ENCODE measurements around the gene GRIN2C. TPM values are rescaled to one million over a fixed set of nuclear protein-coding genes. Genes with fewer than 3 reads are reported as not detected.

The GRIN2C gene
- total and polyA plus RNA-seq, 2 donors (not counting 1 experiment from before 2014, with no cell fraction given), result 0.03 TPM; not detected in 1

GRCh38 chr17:74815067-74815466 lies 44.6 kb downstream of the GRIN2C start:
- Histone ChIP-seq H3K4me3 (ENCODE audit: control extremely low read depth in 1 of 5, extremely low read depth in 1 of 5, insufficient read depth in 1 of 5, low read depth in 2 of 5, low read length in 4 of 5) (no peak overlapping the region), H2AFZ (ENCODE audit: insufficient read depth, low read depth, low read length, poor library complexity, severe bottlenecking) (no peak overlapping the region), H3K9ac (ENCODE audit: low read length) (no peak overlapping the region), H4K20me1 (ENCODE audit: control insufficient read depth, insufficient read depth, low read length, poor library complexity, severe bottlenecking) (no peaks in the 10 kb centered on the region), H3K4me2 (replicated peaks; ENCODE audit: low read depth, low read length, poor library complexity, severe bottlenecking) (no peak overlapping the region), H3K79me2 (ENCODE audit: control insufficient read depth, insufficient read depth, low read length) (no peaks in the 10 kb centered on the region), H3K27me3 (replicated peaks in 1 of 4; ENCODE audit: control extremely low read depth in 1 of 4, control insufficient read depth in 3 of 4, insufficient read depth in 4 of 4, low read length in 3 of 4) (no peaks in the 10 kb centered on the region), H3K9me3 (ENCODE audit: control extremely low read depth in 1 of 3, control insufficient read depth in 2 of 3, insufficient read depth in 1 of 3, low read length in 2 of 3) (no peaks in the 10 kb centered on the region), H3K27ac (ENCODE audit: low read length in 2 of 2) (no peak overlapping the region), H3K4me1 (ENCODE audit: control insufficient read depth in 2 of 2, insufficient read depth in 2 of 2, low read length in 2 of 2) (no peaks in the 10 kb centered on the region), H3K36me3 (replicated peaks in 1 of 2; ENCODE audit: control extremely low read depth in 1 of 2, control insufficient read depth in 1 of 2, extremely low read depth in 1 of 2, insufficient read depth in 2 of 2, low read length in 1 of 2) (peaks cover 0 to 4% of the 10 kb centered on the region in 2 experiments)
- Mint-ChIP-seq H3K4me1 (peaks cover 1% of the 10 kb centered on the region), H3K9me3 (ENCODE audit: insufficient read depth) (no peaks in the 10 kb centered on the region), H3K27ac (no peak overlapping the region), H3K27me3 (no peaks in the 10 kb centered on the region), H3K4me3 (no peak overlapping the region)
- DNase-seq (no peak), ATAC-seq (ENCODE audit: low read depth) (no peak)
- WGBS (ENCODE audit: insufficient coverage), result 97% methylated on average over 6 of the region's 7 CpGs
- ChIA-PET CTCF (interaction anchor here (1.7 kb wide), 1 partner anchor 51 kb away, joined by 5 read pairs; no protein-coding TSS in a partner anchor), POLR2A (no interaction called here)
- intact Hi-C loops (cut with micrococcal nuclease), result no loop called here
- no peak for TF ChIP-seq CTCF (IDR thresholded peaks at IDR 0.05)
- no peak for TF ChIP-seq EZH2 (IDR thresholded peaks at IDR 0.05; ENCODE audit: borderline replicate concordance, insufficient read depth, low read depth, low read length, poor library complexity, severe bottlenecking)

DNA sequence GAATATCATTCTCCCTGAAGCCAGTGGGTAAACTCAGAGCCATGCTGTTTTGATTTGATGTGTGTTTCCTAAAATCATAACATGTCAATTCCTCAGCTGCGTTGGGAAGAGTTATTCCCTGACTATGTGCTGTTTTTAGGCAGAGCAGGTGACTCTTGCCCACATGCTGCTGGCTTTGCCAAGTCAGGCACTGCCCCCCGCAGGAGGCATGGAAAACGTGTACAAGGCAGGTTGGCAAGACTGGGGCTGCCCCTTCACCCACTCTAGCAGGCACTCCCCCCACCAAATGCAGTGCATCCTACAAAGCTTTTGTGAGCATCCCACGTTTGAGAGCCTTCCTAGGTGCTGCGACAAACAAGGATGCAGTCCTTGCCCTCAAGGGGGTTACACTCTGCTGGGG lies 45.2 kb downstream of the GRIN2C start:
- Histone ChIP-seq H3K27ac (ENCODE audit: low read length in 2 of 2) (no peak overlapping the region), H3K9ac (ENCODE audit: low read length) (no peak overlapping the region), H4K20me1 (ENCODE audit: control insufficient read depth, insufficient read depth, low read length, poor library complexity, severe bottlenecking) (no peaks in the 10 kb centered on the region), H2AFZ (ENCODE audit: insufficient read depth, low read depth, low read length, poor library complexity, severe bottlenecking) (no peak overlapping the region), H3K36me3 (replicated peaks in 1 of 2; ENCODE audit: control extremely low read depth in 1 of 2, control insufficient read depth in 1 of 2, extremely low read depth in 1 of 2, insufficient read depth in 2 of 2, low read length in 1 of 2) (peaks cover 0 to 4% of the 10 kb centered on the region in 2 experiments), H3K4me1 (ENCODE audit: control insufficient read depth in 2 of 2, insufficient read depth in 2 of 2, low read length in 2 of 2) (no peaks in the 10 kb centered on the region), H3K79me2 (ENCODE audit: control insufficient read depth, insufficient read depth, low read length) (no peaks in the 10 kb centered on the region), H3K9me3 (ENCODE audit: control extremely low read depth in 1 of 3, control insufficient read depth in 2 of 3, insufficient read depth in 1 of 3, low read length in 2 of 3) (no peaks in the 10 kb centered on the region), H3K4me2 (replicated peaks; ENCODE audit: low read depth, low read length, poor library complexity, severe bottlenecking) (no peak overlapping the region), H3K4me3 (ENCODE audit: control extremely low read depth in 1 of 5, extremely low read depth in 1 of 5, insufficient read depth in 1 of 5, low read depth in 2 of 5, low read length in 4 of 5) (no peak overlapping the region), H3K27me3 (replicated peaks in 1 of 4; ENCODE audit: control extremely low read depth in 1 of 4, control insufficient read depth in 3 of 4, insufficient read depth in 4 of 4, low read length in 3 of 4) (no peaks in the 10 kb centered on the region)
- H3K9me3 Mint-ChIP-seq (ENCODE audit: insufficient read depth), result no peaks in the 10 kb centered on the region
- POLR2A ChIA-PET, result no interaction called here
- CTCF ChIA-PET, result interaction anchor here (1.0 to 1.7 kb wide), 2 partner anchors 48 to 51 kb away, joined by 4 to 5 read pairs; no protein-coding TSS in a partner anchor
- DNase-seq (no peak), ATAC-seq (ENCODE audit: low read depth) (no peak)
- TF ChIP-seq CTCF (IDR thresholded peaks at IDR 0.05) (no peak), EZH2 (IDR thresholded peaks at IDR 0.05; ENCODE audit: borderline replicate concordance, insufficient read depth, low read depth, low read length, poor library complexity, severe bottlenecking) (no peak)
- no peak overlapping the region for H3K27ac Mint-ChIP-seq
- peaks cover 1% of the 10 kb centered on the region for H3K4me1 Mint-ChIP-seq
- H3K27me3 Mint-ChIP-seq, result no peaks in the 10 kb centered on the region
- H3K4me3 Mint-ChIP-seq, result no peak overlapping the region
- WGBS (ENCODE audit: insufficient coverage), result 96% methylated on average over 4 of the region's 5 CpGs
- intact Hi-C loops (cut with micrococcal nuclease), result no loop called here
